Pulmonary artery endothelial cell (primary cell): Measurements from ENCODE around the gene PCDHGA3. TPM values are rescaled to one million over a fixed set of nuclear protein-coding genes. Genes with fewer than 3 reads are reported as not detected.
"Not testable (repeated sequence)": the region's sequence is repeated elsewhere in the genome, so short reads cannot be mapped to it uniquely, and the experiment has no call there.

ENCODE experiments used
- DNase-seq: peaks from one replicate; pipeline ENCODE4 v3.0.0-alpha.2; 2011; ENCODE audit warnings: low read depth, low spot score
- total RNA-seq: library from RNA; depleted of rRNA; stranded (reverse); fragments of >200 nt; gene quantifications from 2 replicates; pipeline ENCODE4 v1.2.3, GENCODE V29; 2014

Gene PCDHGA3
- total RNA-seq, 1 donor from 2014 or later, result 0.26 TPM

DNA sequence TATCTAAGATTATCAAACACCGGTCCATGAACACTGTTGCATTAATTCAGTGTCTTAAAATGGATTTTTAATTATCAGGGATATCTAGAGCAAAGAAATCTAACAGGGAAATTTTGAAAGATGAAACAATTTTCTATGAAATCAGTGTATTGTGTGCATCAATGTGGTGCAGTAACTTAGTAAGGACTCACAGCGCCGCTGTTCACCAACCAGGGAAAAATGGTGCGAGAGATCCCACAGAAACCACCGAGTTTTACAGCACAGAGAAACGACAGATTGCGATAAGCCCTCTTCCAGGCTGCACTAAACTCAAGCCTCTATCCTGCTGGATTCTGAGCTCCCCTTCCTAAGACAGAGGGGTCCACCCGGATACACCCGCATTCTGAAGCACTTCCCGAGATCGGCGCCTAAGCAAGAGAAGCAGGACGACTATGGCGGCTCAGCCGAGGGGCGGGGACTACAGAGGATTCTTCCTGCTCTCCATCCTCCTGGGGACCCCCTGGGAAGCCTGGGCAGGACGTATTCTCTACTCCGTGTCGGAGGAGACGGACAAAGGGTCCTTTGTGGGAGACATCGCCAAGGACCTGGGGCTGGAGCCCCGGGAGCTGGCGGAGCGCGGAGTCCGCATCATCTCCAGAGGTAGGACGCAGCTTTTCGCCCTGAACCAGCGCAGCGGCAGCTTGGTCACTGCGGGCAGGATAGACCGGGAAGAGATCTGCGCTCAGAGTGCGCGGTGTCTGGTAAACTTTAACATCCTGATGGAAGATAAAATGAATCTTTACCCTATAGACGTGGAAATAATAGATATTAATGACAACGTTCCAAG lies 39.1 kb downstream of the PCDHGA3 start, which contains the start of gene PCDHGA7:
Gene PCDHGA7 (plus strand): TSS at position 274 of the 826 bp plus-strand sequence. CDS start 158 bp downstream, at position 432.
- DNase-seq, result no peak

DNA sequence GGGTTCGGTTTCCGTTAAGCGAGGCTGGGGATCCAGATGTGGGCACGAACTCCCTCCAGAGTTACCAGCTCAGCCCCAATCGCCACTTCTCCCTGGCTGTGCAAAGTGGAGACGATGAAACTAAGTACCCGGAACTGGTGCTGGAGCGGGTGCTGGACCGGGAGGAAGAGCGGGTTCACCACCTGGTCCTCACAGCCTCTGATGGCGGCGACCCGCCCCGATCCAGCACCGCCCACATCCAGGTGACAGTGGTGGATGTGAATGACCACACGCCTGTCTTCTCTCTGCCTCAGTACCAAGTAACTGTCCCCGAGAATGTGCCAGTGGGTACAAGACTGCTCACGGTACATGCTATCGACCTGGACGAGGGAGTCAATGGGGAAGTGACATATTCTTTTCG lies 39.7 kb downstream of the PCDHGA3 start:
- DNase-seq, result no peak

DNA sequence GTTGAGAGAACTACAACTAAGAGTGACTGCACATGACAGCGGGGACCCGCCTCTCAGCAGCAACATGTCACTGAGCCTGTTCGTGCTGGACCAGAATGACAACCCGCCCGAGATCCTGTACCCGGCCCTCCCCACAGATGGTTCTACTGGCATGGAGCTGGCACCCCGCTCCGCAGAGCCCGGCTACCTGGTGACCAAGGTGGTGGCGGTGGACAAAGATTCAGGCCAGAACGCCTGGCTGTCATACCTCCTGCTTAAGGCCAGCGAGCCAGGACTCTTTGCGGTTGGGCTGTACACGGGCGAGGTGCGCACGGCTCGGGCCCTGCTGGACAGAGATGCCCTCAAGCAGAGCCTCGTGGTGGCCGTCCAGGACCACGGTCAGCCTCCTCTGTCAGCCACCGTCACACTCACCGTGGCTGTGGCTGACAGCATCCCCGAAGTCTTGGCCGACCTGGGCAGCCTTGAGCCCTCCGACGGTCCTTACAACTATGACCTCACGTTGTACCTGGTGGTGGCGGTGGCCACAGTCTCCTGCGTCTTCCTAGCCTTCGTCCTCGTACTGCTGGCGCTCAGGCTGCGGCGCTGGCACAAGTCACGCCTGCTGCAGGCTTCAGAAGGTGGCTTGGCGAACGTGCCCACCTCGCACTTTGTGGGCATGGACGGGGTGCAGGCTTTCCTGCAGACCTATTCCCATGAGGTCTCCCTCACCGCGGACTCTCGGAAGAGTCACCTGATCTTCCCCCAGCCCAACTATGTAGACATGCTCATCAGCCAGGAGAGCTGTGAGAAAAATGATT lies 41.0 kb downstream of the PCDHGA3 start:
- no peak for DNase-seq

DNA sequence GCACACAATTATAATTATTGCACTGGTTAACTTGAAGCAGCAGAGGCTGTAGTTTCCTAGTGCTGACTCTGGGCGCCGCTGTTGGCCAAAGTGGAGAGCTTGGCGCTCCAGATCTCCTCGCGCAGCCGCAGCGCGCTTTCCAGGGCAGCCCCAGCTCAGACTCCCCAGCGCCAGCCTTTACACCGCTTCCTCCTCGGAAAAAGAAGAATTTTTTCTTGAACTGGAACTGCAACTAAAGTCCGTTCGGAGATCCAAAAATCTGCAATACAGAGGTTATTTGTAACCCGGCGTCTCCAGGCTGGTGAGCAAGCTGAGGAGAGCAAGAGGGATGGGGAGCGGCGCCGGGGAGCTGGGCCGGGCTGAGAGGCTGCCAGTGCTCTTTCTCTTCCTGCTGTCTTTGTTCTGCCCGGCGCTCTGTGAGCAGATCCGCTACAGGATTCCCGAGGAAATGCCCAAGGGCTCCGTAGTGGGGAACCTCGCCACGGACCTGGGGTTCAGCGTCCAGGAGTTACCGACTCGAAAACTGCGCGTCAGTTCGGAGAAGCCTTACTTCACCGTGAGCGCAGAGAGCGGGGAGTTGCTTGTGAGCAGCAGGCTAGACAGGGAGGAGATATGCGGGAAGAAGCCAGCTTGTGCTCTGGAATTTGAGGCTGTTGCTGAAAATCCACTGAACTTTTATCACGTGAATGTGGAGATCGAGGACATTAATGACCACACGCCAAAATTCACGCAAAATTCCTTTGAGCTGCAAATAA lies 44.1 kb downstream of the PCDHGA3 start, which contains the start of gene PCDHGB4:
Gene PCDHGB4 (plus strand): TSS at position 142 of the 755 bp plus-strand sequence. CDS start 187 bp downstream, at position 329.
- not testable (repeated sequence) for DNase-seq

DNA sequence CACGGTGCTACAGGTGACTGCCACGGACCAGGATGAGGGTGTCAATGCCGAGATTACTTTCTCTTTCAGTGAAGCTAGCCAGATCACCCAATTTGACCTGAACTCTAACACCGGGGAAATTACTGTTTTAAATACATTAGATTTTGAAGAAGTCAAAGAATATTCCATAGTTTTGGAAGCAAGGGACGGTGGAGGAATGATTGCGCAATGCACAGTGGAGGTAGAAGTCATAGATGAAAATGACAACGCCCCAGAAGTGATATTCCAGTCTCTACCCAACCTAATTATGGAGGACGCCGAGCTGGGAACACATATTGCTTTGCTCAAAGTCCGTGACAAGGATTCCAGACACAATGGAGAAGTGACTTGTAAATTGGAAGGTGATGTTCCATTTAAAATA lies 45.0 kb downstream of the PCDHGA3 start:
- no peak for DNase-seq

DNA sequence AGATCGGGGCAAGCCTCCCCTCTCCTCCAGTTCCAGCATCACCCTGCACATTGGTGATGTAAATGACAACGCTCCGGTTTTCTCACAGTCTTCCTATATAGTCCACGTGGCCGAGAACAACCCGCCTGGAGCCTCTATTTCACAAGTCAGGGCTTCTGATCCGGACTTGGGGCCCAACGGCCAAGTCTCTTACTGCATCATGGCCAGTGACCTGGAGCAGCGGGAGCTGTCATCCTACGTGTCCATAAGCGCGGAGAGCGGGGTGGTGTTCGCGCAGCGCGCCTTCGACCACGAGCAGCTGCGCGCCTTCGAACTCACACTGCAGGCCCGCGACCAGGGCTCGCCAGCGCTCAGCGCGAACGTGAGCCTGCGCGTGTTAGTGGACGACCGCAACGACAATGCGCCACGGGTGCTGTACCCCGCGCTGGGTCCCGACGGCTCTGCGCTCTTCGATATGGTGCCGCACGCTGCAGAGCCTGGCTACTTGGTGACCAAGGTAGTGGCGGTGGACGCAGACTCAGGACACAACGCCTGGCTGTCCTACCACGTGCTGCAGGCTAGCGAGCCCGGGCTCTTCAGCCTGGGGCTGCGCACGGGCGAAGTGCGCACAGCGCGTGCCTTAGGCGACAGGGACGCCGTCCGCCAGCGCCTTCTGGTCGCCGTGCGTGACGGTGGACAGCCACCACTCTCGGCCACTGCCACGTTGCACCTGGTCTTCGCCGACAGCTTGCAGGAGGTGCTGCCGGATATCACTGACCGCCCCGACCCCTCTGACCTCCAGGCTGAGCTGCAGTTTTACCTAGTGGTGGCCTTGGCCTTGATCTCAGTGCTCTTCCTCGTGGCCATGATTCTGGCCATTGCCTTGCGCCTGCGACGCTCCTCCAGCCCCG lies 45.8 kb downstream of the PCDHGA3 start:
- DNase-seq, result no peak

DNA sequence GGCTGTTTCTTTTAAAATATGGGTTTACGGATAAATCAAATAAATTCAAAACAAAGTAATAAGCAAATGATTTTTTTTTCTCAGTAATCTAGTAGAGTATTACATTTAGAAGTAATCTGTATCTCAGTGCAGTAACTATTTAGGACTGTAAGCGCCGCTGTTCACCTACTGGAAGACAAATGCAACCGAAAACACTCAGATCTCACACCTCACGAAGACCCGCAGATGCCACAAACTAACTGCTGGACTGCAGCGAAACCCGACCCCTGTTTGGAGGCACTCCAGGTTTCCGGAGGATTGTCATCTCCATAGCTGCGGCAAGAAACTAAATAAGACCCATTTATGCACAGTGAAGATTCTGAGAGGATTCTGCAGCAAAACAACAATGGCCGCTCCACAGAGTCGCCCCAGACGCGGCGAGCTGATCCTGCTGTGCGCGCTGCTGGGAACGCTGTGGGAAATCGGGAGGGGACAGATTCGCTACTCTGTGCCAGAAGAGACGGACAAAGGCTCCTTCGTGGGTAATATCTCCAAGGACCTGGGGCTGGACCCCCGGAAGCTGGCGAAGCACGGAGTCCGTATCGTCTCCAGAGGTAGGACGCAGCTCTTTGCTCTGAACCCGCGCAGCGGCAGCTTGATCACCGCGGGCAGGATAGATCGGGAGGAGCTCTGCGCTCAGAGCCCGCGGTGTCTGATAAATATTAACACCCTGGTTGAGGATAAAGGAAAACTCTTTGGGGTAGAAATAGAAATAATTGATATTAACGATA lies 49.0 kb downstream of the PCDHGA3 start, which contains the start of gene PCDHGA8:
Gene PCDHGA8 (plus strand): TSS at position 205 of the 770 bp plus-strand sequence. CDS start 181 bp downstream, at position 386.
- DNase-seq, result no peak

DNA sequence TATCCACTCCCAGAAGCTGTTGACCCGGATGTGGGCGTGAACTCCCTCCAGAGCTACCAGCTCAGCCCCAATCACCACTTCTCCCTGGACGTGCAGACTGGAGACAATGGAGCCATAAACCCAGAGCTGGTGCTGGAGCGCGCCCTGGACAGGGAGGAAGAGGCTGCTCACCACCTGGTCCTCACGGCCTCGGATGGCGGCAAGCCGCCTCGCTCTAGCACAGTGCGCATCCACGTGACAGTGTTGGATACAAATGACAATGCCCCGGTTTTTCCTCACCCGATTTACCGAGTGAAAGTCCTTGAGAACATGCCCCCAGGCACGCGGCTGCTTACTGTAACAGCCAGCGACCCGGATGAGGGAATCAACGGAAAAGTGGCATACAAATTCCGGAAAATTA lies 49.6 kb downstream of the PCDHGA3 start:
- DNase-seq, result no peak

DNA sequence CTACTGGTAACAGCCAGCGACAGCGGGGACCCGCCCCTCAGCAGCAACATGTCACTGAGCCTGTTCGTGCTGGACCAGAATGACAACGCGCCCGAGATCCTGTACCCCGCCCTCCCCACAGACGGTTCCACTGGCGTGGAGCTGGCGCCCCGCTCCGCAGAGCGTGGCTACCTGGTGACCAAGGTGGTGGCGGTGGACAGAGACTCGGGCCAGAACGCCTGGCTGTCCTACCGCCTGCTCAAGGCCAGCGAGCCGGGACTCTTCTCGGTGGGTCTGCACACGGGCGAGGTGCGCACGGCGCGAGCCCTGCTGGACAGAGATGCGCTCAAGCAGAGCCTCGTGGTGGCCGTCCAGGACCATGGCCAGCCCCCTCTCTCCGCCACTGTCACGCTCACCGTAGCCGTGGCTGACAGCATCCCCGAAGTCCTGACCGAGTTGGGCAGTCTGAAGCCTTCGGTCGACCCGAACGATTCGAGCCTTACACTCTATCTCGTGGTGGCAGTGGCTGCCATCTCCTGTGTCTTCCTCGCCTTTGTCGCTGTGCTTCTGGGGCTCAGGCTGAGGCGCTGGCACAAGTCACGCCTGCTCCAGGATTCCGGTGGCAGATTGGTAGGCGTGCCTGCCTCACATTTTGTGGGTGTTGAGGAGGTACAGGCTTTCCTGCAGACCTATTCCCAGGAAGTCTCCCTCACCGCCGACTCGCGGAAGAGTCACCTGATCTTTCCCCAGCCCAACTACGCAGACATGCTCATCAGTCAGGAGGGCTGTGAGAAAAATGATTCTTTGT lies 51.0 kb downstream of the PCDHGA3 start:
- not testable (repeated sequence) for DNase-seq

Other genes with a start within 250 kb of the PCDHGA3 start
- 1.4 and 2.9 TPM in 2 replicates for gene PCDHB2, start 249.2 kb upstream of the PCDHGA3 start, total RNA-seq
- 0.20 and 0.35 TPM in 2 replicates for gene PCDHB3, start 243.4 kb upstream of the PCDHGA3 start, total RNA-seq
- 0.04 and 0.07 TPM in 2 replicates for gene PCDHB4, start 222.0 kb upstream of the PCDHGA3 start, total RNA-seq
- 0.39 and 0.53 TPM in 2 replicates for gene PCDHB5, start 208.6 kb upstream of the PCDHGA3 start, total RNA-seq
- 0.04 and 0.07 TPM in 2 replicates for gene PCDHB6, start 193.8 kb upstream of the PCDHGA3 start, total RNA-seq
- 0.28 and 0.40 TPM in 2 replicates for gene PCDHB7, start 171.2 kb upstream of the PCDHGA3 start, total RNA-seq
- 0.04 and 0.07 TPM in 2 replicates for gene PCDHB8, start 166.0 kb upstream of the PCDHGA3 start, total RNA-seq
- gene PCDHB16, start 161.4 kb upstream of the PCDHGA3 start, total RNA-seq, result under 0.01 and 0.13 TPM in 2 replicates
- 0.04 and 0.07 TPM in 2 replicates for gene PCDHB9, start 156.7 kb upstream of the PCDHGA3 start, total RNA-seq
- 0.33 and 0.46 TPM in 2 replicates for gene PCDHB10, start 151.5 kb upstream of the PCDHGA3 start, total RNA-seq
- 0.13 and 0.25 TPM in 2 replicates for gene PCDHB11, start 144.2 kb upstream of the PCDHGA3 start, total RNA-seq
- 0.21 and 0.33 TPM in 2 replicates for gene PCDHB12, start 135.1 kb upstream of the PCDHGA3 start, total RNA-seq
- gene PCDHB13, start 129.9 kb upstream of the PCDHGA3 start, total RNA-seq, result 0.33 and 0.99 TPM in 2 replicates
- 0.53 and 0.78 TPM in 2 replicates for gene PCDHB14, start 120.5 kb upstream of the PCDHGA3 start, total RNA-seq
- gene PCDHB15, start 98.4 kb upstream of the PCDHGA3 start, total RNA-seq, result 0.26 and 0.95 TPM in 2 replicates
- 0.13 and 0.32 TPM in 2 replicates for gene SLC25A2, start 39.8 kb upstream of the PCDHGA3 start, total RNA-seq
- 70.7 and 109 TPM in 2 replicates for gene TAF7, start 23.0 kb upstream of the PCDHGA3 start, total RNA-seq
- gene PCDHGA1, start 13.3 kb upstream of the PCDHGA3 start, total RNA-seq, result 0.20 and 0.28 TPM in 2 replicates
- gene PCDHGA2, start 5.1 kb upstream of the PCDHGA3 start, total RNA-seq, result 0.79 and 0.92 TPM in 2 replicates
- 0.59 and 0.63 TPM in 2 replicates for gene PCDHGB1, start 6.3 kb downstream of the PCDHGA3 start, total RNA-seq
- 2.0 and 3.5 TPM in 2 replicates for gene PCDHGA4, start 11.2 kb downstream of the PCDHGA3 start, total RNA-seq
- gene PCDHGB2, start 16.2 kb downstream of the PCDHGA3 start, total RNA-seq, result 1.3 TPM in 2 replicates
- gene PCDHGA5, start 20.3 kb downstream of the PCDHGA3 start, total RNA-seq, result 0.35 and 0.40 TPM in 2 replicates
- 1.3 and 1.6 TPM in 2 replicates for gene PCDHGB3, start 26.4 kb downstream of the PCDHGA3 start, total RNA-seq
- gene PCDHGA6, start 30.1 kb downstream of the PCDHGA3 start, total RNA-seq, result 1.3 and 1.4 TPM in 2 replicates
- gene PCDHGA7, start 38.9 kb downstream of the PCDHGA3 start, total RNA-seq, result 0.59 and 0.95 TPM in 2 replicates
- gene PCDHGB4, start 43.9 kb downstream of the PCDHGA3 start, total RNA-seq, result 9.3 and 12.4 TPM in 2 replicates
- 0.46 and 0.95 TPM in 2 replicates for gene PCDHGA8, start 48.8 kb downstream of the PCDHGA3 start, total RNA-seq
- gene PCDHGB5, start 54.1 kb downstream of the PCDHGA3 start, total RNA-seq, result 8.7 and 12.3 TPM in 2 replicates
- gene PCDHGA9, start 58.9 kb downstream of the PCDHGA3 start, total RNA-seq, result 1.2 and 1.8 TPM in 2 replicates
- gene PCDHGB6, start 64.2 kb downstream of the PCDHGA3 start, total RNA-seq, result 2.0 and 2.1 TPM in 2 replicates
- 3.1 and 4.0 TPM in 2 replicates for gene PCDHGA10, start 69.2 kb downstream of the PCDHGA3 start, total RNA-seq
- 4.8 and 6.1 TPM in 2 replicates for gene PCDHGB7, start 73.8 kb downstream of the PCDHGA3 start, total RNA-seq
- gene PCDHGA11, start 77.2 kb downstream of the PCDHGA3 start, total RNA-seq, result 8.7 and 11.1 TPM in 2 replicates
- 5.1 and 8.7 TPM in 2 replicates for gene PCDHGA12, start 86.7 kb downstream of the PCDHGA3 start, total RNA-seq
- gene PCDHGC3, start 132.1 kb downstream of the PCDHGA3 start, total RNA-seq, result 9.0 and 14.7 TPM in 2 replicates
- 0.40 and 0.95 TPM in 2 replicates for gene PCDHGC4, start 141.2 kb downstream of the PCDHGA3 start, total RNA-seq
- gene PCDHGC5, start 145.3 kb downstream of the PCDHGA3 start, total RNA-seq, result 0.33 and 0.53 TPM in 2 replicates